GM18907 (cell line): ENCODE results near the gene SH2D4B.

ENCODE experiments used
- ATAC-seq: cut with Tn5 transposase; IDR thresholded peaks from one replicate; pipeline ENCODE4 v1.9.1; 2021; ENCODE audit warnings: mild to moderate bottlenecking, moderate library complexity; ENCODE audit not compliant: unreplicated experiment

Gene SH2D4B

GRCh38 chr10:80622153-80622552, 84.5 kb downstream of the SH2D4B start:
- ATAC-seq: no peak

DNA sequence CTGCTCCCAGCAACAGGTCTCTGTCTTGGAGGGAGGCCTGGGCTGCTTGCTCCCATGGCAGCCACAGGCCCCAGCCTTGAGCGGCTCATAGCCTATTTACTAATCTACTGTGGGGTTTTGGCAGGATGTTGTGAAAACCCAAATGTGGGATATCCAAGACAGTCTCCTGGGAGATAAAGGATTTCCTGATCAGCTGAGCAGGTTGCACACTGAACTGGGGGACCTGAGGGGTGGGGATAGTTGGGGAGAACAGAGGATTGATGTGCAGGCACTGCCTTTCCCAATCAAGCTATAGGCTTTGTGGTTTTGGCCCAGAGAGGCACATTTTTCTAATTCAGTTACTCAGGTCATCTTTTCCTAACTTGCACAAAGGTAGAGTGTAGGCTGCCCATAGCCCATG, 92.6 kb downstream of the SH2D4B start:
- no peak for ATAC-seq

DNA sequence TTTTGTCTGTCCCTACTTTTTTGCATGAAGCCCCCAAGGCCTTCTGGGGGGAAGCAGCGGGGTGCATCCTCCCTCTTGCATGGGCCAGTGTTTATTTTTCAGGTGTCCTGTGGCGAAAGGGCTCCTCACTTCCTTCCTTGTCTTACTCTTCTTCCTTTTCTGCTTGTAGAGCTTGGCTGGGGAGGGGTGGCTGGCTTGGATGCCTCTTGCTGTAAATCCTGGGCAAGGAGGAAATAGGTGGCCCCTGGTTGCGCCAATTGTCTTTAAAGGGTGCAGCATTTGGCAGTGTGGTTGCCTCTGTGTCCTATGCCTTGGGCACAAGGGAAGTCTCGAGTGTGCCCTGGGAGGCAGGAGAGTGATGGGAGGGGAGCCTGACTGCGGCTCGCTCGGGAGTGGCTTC, 95.0 kb downstream of the SH2D4B start:
- ATAC-seq: no peak

DNA sequence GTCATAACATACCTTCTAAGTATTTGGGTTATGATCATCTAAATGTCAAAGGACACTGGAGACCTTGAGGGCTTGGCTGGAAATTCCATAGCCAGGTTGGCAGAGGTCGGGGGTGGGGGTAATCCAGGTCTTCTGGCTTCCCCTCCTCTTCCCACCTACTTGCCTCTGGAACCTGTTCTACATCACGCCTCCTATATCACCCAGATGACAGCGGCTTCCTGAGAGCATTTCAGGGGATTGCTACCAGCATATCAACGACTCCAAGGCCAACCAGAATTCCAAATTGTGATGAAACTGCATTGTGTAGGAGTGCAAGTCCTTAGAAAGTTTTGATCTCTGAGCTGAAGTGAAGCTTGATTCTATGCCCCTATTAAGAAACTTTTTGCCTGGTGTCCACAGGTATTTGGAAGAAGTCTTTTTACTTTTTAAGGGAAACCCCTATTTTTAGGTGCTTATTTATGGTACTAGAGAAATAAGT, 95.7 kb downstream of the SH2D4B start:
- no peak for ATAC-seq

GRCh38 chr10:80633910-80634309, 96.2 kb downstream of the SH2D4B start:
- no peak for ATAC-seq

DNA sequence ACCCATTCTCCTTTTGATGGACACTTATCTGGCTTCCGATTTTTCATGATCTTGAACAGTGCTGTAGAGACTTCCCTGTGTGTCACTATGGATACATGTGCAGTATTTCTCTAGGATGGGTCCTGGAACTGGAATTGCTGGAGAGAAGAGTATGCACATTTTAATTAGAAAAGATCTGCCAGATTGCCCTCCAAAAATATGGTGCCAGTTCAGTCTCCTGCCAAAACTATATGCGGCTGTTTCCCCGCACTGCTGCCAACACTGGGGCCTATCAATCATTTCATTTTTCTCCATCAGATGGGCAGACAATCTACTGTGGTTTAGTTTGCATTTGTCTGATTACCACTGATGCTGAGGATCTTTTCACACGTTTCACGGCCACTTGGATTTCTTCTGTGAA, 105.0 kb downstream of the SH2D4B start:
- ATAC-seq: no peak

DNA sequence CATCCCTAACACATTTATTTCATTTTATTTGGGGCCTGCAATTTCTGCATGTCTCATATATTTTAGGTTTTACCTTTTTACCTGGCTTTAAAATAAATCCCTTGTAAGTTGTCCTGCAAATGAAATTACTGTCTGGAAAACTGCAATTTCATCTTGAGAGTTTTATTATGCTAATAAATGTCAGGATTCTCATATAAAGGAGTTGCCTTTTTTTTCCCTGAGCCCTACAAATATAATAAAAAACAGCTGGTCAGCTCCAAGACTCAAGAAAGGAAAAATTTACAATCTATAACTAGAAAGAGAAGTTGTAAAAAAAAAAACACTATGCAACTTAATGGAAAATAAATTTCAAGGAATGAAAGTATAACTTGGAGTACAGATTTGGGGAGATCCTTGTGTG, 108.7 kb downstream of the SH2D4B start:
- ATAC-seq: no peak

DNA sequence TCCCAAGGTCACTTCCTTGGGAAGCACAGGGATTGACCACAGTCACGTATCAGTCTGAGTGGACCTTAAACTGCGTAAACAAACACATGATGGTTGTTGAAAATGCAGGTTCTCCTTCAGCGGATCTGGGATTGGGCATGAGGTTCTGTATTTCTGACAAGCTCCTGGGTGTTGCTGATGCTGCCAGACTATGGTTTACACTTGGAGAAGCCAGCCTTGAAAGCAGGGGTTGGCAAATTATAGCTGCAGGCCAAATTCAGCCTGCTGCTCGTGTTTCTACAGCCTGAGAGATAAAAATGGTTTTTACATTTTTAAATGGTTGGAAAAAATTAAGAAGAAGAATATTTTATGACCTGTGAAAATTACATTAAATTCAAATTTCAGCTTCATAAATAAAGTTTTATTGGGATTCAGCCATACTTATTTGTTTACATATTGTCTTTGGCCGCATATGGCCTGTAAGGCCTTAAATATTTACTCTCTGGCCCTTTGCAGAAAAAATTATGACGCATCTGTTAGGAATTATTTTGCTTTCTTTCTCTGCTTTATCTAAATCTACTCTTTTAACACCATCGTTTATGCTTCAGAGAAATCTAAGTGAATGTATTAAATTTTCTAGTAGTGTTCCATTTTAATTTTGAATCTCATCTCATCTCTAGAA, 109.6 kb downstream of the SH2D4B start:
- ATAC-seq: no peak

GRCh38 chr10:80648106-80648505, 110.4 kb downstream of the SH2D4B start:
- no peak for ATAC-seq

DNA sequence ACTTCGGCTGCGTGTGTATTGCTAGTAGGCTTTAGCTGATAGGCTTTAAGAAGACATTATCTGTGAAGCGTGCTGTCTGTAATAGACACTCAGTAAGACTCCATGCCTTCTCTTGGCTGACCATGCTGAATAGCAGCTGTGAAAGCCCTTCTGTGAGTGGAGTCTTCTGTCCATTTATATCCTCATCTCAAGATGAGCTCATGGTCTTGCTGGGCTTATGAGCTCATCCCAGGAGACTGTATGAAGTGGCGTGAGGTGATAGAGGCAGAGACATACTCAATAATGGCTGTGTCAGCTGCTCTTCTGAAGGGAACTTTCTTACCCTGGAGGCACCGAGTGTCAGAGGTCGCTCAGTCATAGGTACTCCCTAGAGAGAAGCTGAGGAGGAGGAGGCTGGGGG, 111.5 kb downstream of the SH2D4B start:
- no peak for ATAC-seq

DNA sequence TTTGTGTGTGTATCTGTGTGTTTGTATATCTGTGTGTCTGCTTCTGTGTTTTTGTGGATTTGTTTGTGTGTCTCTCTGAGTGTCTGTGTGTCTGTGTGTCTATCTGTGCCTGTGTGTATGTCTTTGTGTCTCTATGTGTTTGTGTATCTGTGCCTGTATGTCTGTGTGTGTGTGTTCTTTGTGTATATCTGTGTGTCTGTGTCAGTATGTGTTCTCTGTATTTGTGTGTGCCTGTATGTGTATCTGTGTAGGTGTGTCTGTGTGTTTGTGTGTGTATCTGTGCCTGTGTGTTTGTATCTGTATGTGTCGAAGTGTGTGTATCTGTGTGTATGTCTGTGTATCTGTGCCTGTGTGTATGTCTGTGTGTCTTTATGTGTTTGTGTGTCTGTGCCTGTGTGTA, 118.2 kb downstream of the SH2D4B start:
- ATAC-seq: no peak

DNA sequence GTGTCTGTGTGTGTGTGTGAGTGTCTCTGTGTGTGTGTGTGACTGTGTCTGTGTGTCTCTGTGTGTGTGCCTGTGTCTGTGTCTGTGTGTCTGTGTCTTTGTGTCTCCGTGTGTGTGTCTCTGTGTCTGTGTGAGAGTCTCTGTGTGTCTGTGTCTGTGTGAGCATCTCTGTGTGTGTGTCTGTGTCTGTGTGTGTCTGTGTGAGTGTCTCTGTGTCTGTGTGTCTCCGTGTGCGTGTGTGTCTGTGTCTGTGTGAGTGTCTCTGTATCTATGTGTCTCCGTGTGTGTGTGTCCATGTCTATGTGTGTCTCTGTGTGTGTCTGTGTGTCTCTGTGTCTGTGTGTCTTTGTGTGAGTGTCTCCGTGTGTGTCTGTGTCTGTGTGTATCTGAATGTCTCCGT, 120.4 kb downstream of the SH2D4B start:
- ATAC-seq: no peak

DNA sequence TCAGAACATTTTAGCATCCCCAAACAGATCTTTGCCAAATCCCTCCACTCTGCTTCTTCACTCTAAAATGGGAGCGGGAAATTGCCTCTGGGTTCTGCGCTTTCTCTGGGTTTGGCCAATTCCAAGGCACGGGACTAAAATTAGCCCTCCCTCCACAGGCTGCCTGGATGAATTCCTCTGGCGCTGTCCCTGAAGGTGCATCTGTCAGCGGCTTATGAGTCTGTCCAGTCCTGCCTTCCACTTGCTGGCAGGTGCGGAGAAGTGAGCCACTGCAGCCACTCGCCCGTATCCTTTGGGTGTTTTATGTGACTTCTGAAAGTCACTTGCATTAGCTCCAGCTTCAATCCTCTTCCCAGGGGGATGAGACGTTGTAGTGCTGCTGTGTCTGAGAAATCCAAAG, 121.6 kb downstream of the SH2D4B start:
- no peak for ATAC-seq

GRCh38 chr10:80660266-80660665, 122.6 kb downstream of the SH2D4B start:
- no peak for ATAC-seq

DNA sequence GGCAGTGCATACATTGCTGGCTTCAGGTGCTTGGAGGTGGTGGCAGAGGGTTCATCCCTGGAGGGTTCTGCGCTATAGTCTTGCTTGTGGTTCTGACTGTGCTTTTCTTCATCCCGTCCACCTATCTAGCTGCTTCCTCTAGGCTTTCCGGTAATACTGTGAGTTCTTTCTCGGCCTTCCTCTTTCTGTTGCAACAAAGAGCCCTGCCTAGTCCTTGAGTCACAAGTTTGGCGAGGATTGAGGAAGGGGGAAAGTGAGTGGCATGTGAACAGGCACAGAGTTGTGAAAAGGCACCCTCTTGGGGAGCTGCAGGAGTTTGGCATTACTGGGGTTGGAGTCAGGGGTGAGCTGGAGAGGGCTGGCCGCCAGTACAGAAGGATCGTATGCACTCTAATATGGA, 123.0 kb downstream of the SH2D4B start:
- no peak for ATAC-seq

DNA sequence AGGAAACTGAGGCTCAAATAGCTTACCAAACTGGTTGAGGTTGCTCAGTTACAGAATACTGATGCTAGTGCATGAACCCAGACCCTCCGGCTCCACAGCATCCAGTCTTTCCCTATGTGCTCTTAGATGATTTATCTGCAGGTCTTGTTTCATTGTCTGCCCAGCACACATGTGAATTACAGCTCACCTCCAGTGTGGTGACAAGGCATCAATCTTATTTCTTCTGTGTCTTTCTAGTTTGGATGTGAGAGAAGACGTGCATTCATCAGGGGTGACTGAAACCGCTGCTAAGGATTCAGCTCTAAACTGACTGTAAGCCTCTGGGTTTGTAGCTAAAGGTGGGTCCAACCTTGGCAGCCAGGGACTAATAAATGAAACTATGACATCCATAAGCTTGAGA, 123.8 kb downstream of the SH2D4B start:
- no peak for ATAC-seq

- peak; percentile 81 for ATAC-seq
Measured at GRCh38 chr10:80662429-80663261, 124.9 kb downstream of the SH2D4B start.

DNA sequence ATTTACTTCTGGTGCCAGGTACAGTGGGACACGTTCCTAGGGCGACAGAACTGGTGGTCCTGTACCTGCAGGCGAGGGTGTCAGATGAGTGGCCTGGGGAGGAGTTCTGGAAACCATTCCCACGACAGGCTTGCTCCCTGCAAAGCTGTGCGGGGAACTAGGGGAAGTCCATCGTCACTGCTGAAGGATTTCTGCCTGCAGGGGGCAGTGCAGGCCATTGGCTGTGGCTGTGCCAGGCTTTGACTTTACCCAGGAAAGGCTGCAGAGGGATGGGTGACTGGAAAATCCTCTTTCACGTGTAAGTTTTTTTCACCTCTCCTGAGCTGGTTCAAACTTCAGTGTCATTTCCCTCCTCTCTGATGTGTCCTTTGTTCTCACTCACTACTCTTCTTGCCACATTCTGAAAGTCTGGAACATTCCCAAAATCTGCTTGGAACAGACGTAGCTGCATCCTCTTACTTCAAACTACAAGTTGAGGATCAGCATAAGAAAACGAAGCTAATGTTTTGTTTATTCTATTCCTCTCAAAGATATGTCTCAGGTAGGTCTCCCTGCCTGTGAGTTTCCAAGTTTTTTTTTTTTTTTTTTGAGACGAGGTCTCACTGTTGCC, 126.5 kb downstream of the SH2D4B start:
- peak; percentile 71 for ATAC-seq

GRCh38 chr10:80669485-80669884, 131.8 kb downstream of the SH2D4B start:
- ATAC-seq: no peak

DNA sequence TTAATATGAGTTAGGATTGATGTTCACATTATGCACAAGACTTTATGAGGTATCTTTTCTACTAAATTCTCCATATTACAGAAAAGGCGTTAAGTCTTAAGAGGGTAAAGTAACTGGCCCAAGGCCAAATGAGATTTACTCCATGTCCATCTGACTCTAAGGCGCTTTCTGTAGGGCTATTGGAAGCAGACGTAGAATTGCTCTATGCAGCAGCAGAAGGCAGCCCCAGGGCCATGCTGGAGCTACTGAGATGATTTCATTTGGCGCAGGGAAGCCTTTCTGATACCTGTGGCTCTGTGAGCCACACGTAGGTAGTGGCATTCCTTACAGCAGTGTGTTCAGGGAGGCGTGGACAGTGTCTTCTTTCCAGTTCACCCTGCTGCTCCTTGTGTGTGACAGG, 133.1 kb downstream of the SH2D4B start:
- no peak for ATAC-seq

GRCh38 chr10:80671847-80672246, 134.1 kb downstream of the SH2D4B start:
- no peak for ATAC-seq

- ATAC-seq: no peak
Measured at GRCh38 chr10:80672613-80673012, 134.9 kb downstream of the SH2D4B start.
